ENCODE measurements around the gene PIM1.
"Not testable (repeated sequence)": the region's sequence is repeated elsewhere in the genome, so short reads cannot be mapped to it uniquely, and the experiment has no call there.

The PIM1 gene

GRCh38 chr6:37169496-37170272, at the start of gene PIM1:
TSS of gene PIM1 (plus strand) at chr6:37170152. CDS start at chr6:37170576, 424 bp downstream.
- peak; percentile 88 for DNase-seq

GRCh38 chr6:37121556-37121955, 48.4 kb upstream of the PIM1 start:
- DNase-seq: no peak

GRCh38 chr6:37122861-37123260, 47.1 kb upstream of the PIM1 start:
- DNase-seq: no peak

- DNase-seq: no peak
These were observed 45.8 kb upstream of the PIM1 start for GRCh38 chr6:37123957-37124729.

GRCh38 chr6:37125774-37126492, 44.0 kb upstream of the PIM1 start:
- DNase-seq: no peak

GRCh38 chr6:37126493-37126958, 43.4 kb upstream of the PIM1 start:
- DNase-seq: no peak

GRCh38 chr6:37126961-37127616, 42.9 kb upstream of the PIM1 start:
- DNase-seq: no peak

- DNase-seq: no peak
These were observed 41.7 kb upstream of the PIM1 start for GRCh38 chr6:37127961-37128862.

- not testable (repeated sequence) for DNase-seq
These were observed 41.0 kb upstream of the PIM1 start for GRCh38 chr6:37128863-37129443.

- no peak for DNase-seq
These were observed 40.4 kb upstream of the PIM1 start for GRCh38 chr6:37129566-37129965.

GRCh38 chr6:37130704-37131103, 39.2 kb upstream of the PIM1 start:
- DNase-seq: no peak

- DNase-seq: no peak
These were observed 38.6 kb upstream of the PIM1 start for GRCh38 chr6:37131104-37131959.

GRCh38 chr6:37131960-37132253, 38.0 kb upstream of the PIM1 start:
- DNase-seq: no peak

- no peak for DNase-seq
These were observed 35.9 kb upstream of the PIM1 start for GRCh38 chr6:37134036-37134395.

GRCh38 chr6:37134396-37135191, 35.4 kb upstream of the PIM1 start:
- no peak for DNase-seq

GRCh38 chr6:37135835-37136694, 33.9 kb upstream of the PIM1 start:
- no peak for DNase-seq

- no peak for DNase-seq
These were observed 33.1 kb upstream of the PIM1 start for GRCh38 chr6:37136821-37137200.

- no peak for DNase-seq
These were observed 32.5 kb upstream of the PIM1 start for GRCh38 chr6:37137201-37138090.
